K562 (cell line): ENCODE measurements around the gene ATXN2L. TPM values are rescaled to one million over a fixed set of nuclear protein-coding genes. Genes with fewer than 3 reads are reported as not detected.

Experiments used
- CBFA2T2 ChIP-seq: fragments of 450-650 bp; conservative IDR thresholded peaks from 2 replicates; pipeline ENCODE4 v1.6.1; 2017; ENCODE audit warnings: mild to moderate bottlenecking
- CBFA2T3 ChIP-seq: fragments of 450-650 bp; IDR thresholded peaks from 2 replicates; pipeline ENCODE4 v1.6.1; 2017
- CBFB ChIP-seq: sonication (generic); formaldehyde crosslinking; IDR thresholded peaks from 2 replicates; pipeline ENCODE4 v1.4.0; 2020; ENCODE audit warnings: mild to moderate bottlenecking, missing genetic modification reagents
- CCNT2 ChIP-seq: IDR thresholded peaks from 2 replicates; pipeline ENCODE4 v1.6.1; 2011; ENCODE audit warnings: borderline replicate concordance, low read depth, mild to moderate bottlenecking, moderate library complexity, mixed read lengths, low read length; ENCODE audit not compliant: insufficient read length; ENCODE audit errors: extremely low read depth
- DACH1 ChIP-seq: fragments of 450-650 bp; IDR thresholded peaks from 2 replicates; pipeline ENCODE4 v1.6.1; 2018; ENCODE audit not compliant: partially characterized antibody
- DPF2 ChIP-seq: fragments of 450-650 bp; IDR thresholded peaks from 2 replicates; pipeline ENCODE4 v1.6.1; 2016
- ERF ChIP-seq: fragments of 450-650 bp; formaldehyde crosslinking; IDR thresholded peaks from 2 replicates; pipeline ENCODE4 v1.4.0; 2020; ENCODE audit warnings: mild to moderate bottlenecking, mixed read lengths
- FOXJ3 ChIP-seq: sonication (generic); formaldehyde crosslinking; IDR thresholded peaks from 2 replicates; pipeline ENCODE4 v1.4.0; 2020; ENCODE audit warnings: mild to moderate bottlenecking, missing genetic modification reagents
- GABPA ChIP-seq: fragments of 200-800 bp; sonication (Bioruptor generic); conservative IDR thresholded peaks from 2 replicates; pipeline ENCODE4 v1.6.1; 2016; ENCODE audit warnings: low read depth, missing genetic modification characterization, missing compliant biosample characterization
- HDAC2 ChIP-seq: fragments of 450-650 bp; IDR thresholded peaks from 2 replicates; pipeline ENCODE4 v1.6.1; 2016; ENCODE audit warnings: mild to moderate bottlenecking
- HIVEP1 ChIP-seq: fragments of 250-450 bp; sonication (Bioruptor Pico); IDR thresholded peaks from 2 replicates; pipeline ENCODE4 v1.4.0; 2020; ENCODE audit warnings: mild to moderate bottlenecking
- KDM1A ChIP-seq, 2 experiments: fragments of 450-650 bp; IDR thresholded peaks; 2 replicates each; pipeline ENCODE4 v1.6.1; 2016; ENCODE audit warnings: mild to moderate bottlenecking in 2 of 2
- KLF16 ChIP-seq: IDR thresholded peaks from 2 replicates; pipeline ENCODE4 v1.6.1; 2016; ENCODE audit warnings: antibody characterized with exemption
- MEIS2 ChIP-seq: fragments of 450-650 bp; IDR thresholded peaks from 2 replicates; pipeline ENCODE4 v1.6.1; 2014; ENCODE audit warnings: mild to moderate bottlenecking; ENCODE audit not compliant: partially characterized antibody
- MTA2 ChIP-seq: fragments of 450-650 bp; IDR thresholded peaks from 2 replicates; pipeline ENCODE4 v1.6.1; 2016; ENCODE audit warnings: low read depth
- MYNN ChIP-seq, 2 experiments: sonication (generic); formaldehyde crosslinking in 1 of 2; IDR thresholded peaks; 2 replicates each; pipeline versions ENCODE4 v1.5.0 to v1.6.1; 2016 to 2020; ENCODE audit warnings: antibody characterized with exemption in 1 of 2, missing genetic modification reagents in 1 of 2
- NCOA6 ChIP-seq: fragments of 450-650 bp; IDR thresholded peaks from 2 replicates; pipeline ENCODE4 v1.6.1; 2017; ENCODE audit warnings: mild to moderate bottlenecking
- NFE2 ChIP-seq: IDR thresholded peaks from 2 replicates; pipeline ENCODE4 v1.6.1; 2014; ENCODE audit warnings: antibody characterized with exemption, low read depth
- PHB2 ChIP-seq: fragments of 450-650 bp; IDR thresholded peaks from 2 replicates; pipeline ENCODE4 v1.6.1; 2017; ENCODE audit warnings: low read depth
- RBM25 ChIP-seq: fragments of 200-400 bp; formaldehyde crosslinking; IDR thresholded peaks from 2 replicates; pipeline ENCODE4 v1.6.1; 2018; ENCODE audit warnings: low read length, low read depth, moderate library complexity; ENCODE audit not compliant: severe bottlenecking
- RHOXF2B ChIP-seq: fragments of 250-450 bp; sonication (Bioruptor Pico); conservative IDR thresholded peaks from 2 replicates; pipeline ENCODE4 v1.5.1; 2021
- SAFB2 ChIP-seq: fragments of 200-400 bp; formaldehyde crosslinking; IDR thresholded peaks from 2 replicates; pipeline ENCODE4 v1.6.1; 2018; ENCODE audit warnings: borderline replicate concordance, low read length, low read depth, moderate library complexity; ENCODE audit not compliant: severe bottlenecking
- ZFPM2 ChIP-seq: fragments of 250-450 bp; sonication (Bioruptor Pico); IDR thresholded peaks from 2 replicates; pipeline ENCODE4 v1.5.1; 2022; ENCODE audit warnings: mild to moderate bottlenecking
- ZNF134 ChIP-seq: fragments of 250-450 bp; sonication (Bioruptor Pico); conservative IDR thresholded peaks from 2 replicates; pipeline ENCODE4 v1.4.0; 2020
- ZNF23 ChIP-seq: fragments of 250-450 bp; sonication (Bioruptor Pico); IDR thresholded peaks from 2 replicates; pipeline ENCODE4 v1.4.0; 2020; ENCODE audit warnings: mild to moderate bottlenecking
- ZSCAN32 ChIP-seq: fragments of 450-650 bp; formaldehyde crosslinking; IDR thresholded peaks from 2 replicates; pipeline ENCODE4 v1.4.0; 2020; ENCODE audit warnings: mild to moderate bottlenecking, moderate library complexity
- polyA plus RNA-seq, 8 experiments: library from polyadenylated mRNA; depleted of rRNA in 4 of 8; stranded (reverse) in 5 of 8; unstranded in 3 of 8; fragments of >200 nt; fragmentation: Nextera tagmentation in 2 of 8; fragmentation: Illumina TruSeq in 1 of 8; extraction: Ambion mirVana in 2 of 8; extraction: Trizol in 1 of 8; gene quantifications; 2 replicates each; pipeline versions ENCODE4 v1.2.1 to v1.2.3, GENCODE V29; 2011 to 2014; ENCODE audit warnings: inconsistent platforms in 1 of 8, missing spikeins in 1 of 8
- total RNA-seq, 7 experiments: library from RNA; depleted of rRNA in 6 of 7; stranded (reverse); fragments of >200 nt in 6 of 7; fragmentation: Illumina TruSeq in 2 of 7; extraction: Trizol in 2 of 7; gene quantifications; 2 replicates each; pipeline versions ENCODE4 v1.2.1 to v1.2.3, GENCODE V29; 2011 to 2021; ENCODE audit warnings: low replicate concordance in 1 of 7
- TF ChIP-seq, protein P1 (sequence below), 2 experiments: fragments of 250-450 bp in 1 of 2; fragments of 450-650 bp in 1 of 2; sonication (Bioruptor Pico) in 1 of 2; IDR thresholded peaks; 2 replicates each; pipeline versions ENCODE4 v1.6.1 to v1.8.0; 2016 to 2021; ENCODE audit warnings: mild to moderate bottlenecking in 2 of 2, moderate library complexity in 2 of 2, missing compliant biosample characterization in 1 of 2, missing genetic modification characterization in 1 of 2
- TF ChIP-seq, protein P2 (sequence below): fragments of 450-650 bp; conservative IDR thresholded peaks from 2 replicates; pipeline ENCODE4 v1.6.1; 2016; ENCODE audit warnings: missing genetic modification characterization, low read depth, mild to moderate bottlenecking, control low read depth, missing compliant biosample characterization
- TF ChIP-seq, protein P3 (sequence below), 2 experiments: fragments of 450-650 bp in 1 of 2; sonication (generic) in 1 of 2; formaldehyde crosslinking in 1 of 2; IDR thresholded peaks in 1 of 2; conservative IDR thresholded peaks in 1 of 2; 2 replicates each; pipeline versions ENCODE4 v1.6.1 to v1.8.1; 2016 to 2023; ENCODE audit warnings: mild to moderate bottlenecking in 2 of 2, moderate library complexity in 2 of 2, inconsistent platforms in 1 of 2, missing genetic modification reagents in 1 of 2

Gene ATXN2L
- total and polyA plus RNA-seq, 9 of the 15 experiments (the other 6 are each of a cell fraction or from before 2014, with no cell fraction given), result 3.8 to 280 (median 37.2) TPM

DNA sequence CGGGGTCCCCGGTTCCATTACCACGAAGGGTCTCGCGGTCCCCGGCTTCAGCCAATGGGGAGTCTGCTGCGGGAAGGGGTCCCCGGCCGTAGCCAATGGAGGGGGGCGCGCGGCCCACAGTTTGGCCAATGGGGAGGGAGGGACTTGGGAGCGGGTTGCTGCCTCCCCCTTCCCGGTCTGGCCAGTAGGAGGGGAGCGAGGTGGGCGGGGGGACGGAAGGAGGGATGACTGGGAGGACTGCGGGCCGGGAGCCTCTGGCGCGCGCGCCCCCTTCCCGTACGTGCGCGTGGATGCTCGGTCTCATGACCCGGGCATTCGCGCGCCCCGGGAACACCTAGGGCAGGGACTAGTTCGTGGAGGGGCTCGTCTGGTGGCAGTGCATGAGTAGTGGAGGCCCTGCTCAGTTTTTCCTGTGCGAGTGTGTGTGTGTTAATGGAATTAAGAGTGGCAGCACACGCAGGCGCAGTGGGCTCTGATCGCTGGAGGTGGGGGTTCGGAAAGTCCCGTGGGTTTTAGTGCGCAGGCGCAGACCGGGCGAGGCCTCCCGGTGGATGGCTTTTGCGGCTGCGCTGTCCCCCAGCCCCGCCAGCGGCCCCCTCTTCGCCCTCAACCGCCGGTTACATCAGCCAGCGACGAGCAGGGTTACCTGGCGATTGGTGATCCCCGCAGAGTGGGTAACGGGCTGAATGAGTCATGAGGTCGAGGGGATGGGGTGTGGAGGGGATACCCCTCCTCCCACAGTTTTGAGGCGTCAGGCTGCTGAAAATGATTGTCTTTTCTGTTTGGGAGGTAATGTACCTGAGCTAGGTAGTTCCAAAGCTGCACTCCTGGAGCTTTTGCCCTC lies 1.3 kb downstream of the ATXN2L start (continued):
- TF ChIP-seq RHOXF2B (CRISPR knock-in tag), result no peak
- TF ChIP-seq, protein P1, sequence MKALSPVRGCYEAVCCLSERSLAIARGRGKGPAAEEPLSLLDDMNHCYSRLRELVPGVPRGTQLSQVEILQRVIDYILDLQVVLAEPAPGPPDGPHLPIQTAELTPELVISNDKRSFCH (CRISPR knock-in tag; IDR thresholded peaks at IDR 0.05), result no peak
- TF ChIP-seq, protein P1 (tag; IDR thresholded peaks at IDR 0.05), result no peak
- no peak for TF ChIP-seq NFE2
- TF ChIP-seq KLF16, result no peak
- no peak for TF ChIP-seq FOXJ3 (CRISPR knock-in tag)
- TF ChIP-seq HDAC2, result no peak
- TF ChIP-seq ZFPM2 (CRISPR knock-in tag), result no peak
- no peak for TF ChIP-seq ERF (CRISPR knock-in tag)
- peak; percentile 66 for TF ChIP-seq ZSCAN32
- no peak for TF ChIP-seq HIVEP1 (CRISPR knock-in tag)
- no peak for TF ChIP-seq NCOA6
- TF ChIP-seq, protein P2, sequence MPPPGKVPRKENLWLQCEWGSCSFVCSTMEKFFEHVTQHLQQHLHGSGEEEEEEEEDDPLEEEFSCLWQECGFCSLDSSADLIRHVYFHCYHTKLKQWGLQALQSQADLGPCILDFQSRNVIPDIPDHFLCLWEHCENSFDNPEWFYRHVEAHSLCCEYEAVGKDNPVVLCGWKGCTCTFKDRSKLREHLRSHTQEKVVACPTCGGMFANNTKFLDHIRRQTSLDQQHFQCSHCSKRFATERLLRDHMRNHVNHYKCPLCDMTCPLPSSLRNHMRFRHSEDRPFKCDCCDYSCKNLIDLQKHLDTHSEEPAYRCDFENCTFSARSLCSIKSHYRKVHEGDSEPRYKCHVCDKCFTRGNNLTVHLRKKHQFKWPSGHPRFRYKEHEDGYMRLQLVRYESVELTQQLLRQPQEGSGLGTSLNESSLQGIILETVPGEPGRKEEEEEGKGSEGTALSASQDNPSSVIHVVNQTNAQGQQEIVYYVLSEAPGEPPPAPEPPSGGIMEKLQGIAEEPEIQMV (tag), result no peak
- TF ChIP-seq MEIS2, result peak; percentile 86
- no peak for TF ChIP-seq SAFB2
- TF ChIP-seq CCNT2, result peak; percentile 56
- no peak for TF ChIP-seq MYNN (IDR thresholded peaks at IDR 0.05)
- TF ChIP-seq MYNN (CRISPR knock-in tag; IDR thresholded peaks at IDR 0.05), result no peak
- TF ChIP-seq CBFA2T3, result no peak
- TF ChIP-seq PHB2, result no peak
- TF ChIP-seq KDM1A (IDR thresholded peaks at IDR 0.05), result no peak
- TF ChIP-seq, protein P3, sequence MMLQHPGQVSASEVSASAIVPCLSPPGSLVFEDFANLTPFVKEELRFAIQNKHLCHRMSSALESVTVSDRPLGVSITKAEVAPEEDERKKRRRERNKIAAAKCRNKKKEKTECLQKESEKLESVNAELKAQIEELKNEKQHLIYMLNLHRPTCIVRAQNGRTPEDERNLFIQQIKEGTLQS (IDR thresholded peaks at IDR 0.05), result peak; percentile 93
- TF ChIP-seq, protein P3 (CRISPR knock-in tag; conservative IDR thresholded peaks at IDR 0.05), result no peak
- no peak for TF ChIP-seq DACH1
- TF ChIP-seq RBM25, result peak; percentile 79
- no peak for TF ChIP-seq CBFA2T2
- TF ChIP-seq ZNF134, result no peak
- no peak for TF ChIP-seq ZNF23 (CRISPR knock-in tag)
- no peak for TF ChIP-seq CBFB (CRISPR knock-in tag)
- TF ChIP-seq GABPA (tag), result peak; percentile 80
- TF ChIP-seq MTA2, result no peak
- TF ChIP-seq DPF2, result peak; percentile 63; the same call in 1 of the 2 replicates
